GM21528 (cell line): Measurements from ENCODE around the gene MRPL50.

Experiments used
- ATAC-seq: cut with Tn5 transposase; IDR thresholded peaks from one replicate; pipeline ENCODE4 v1.9.1; 2021; ENCODE audit warnings: mild to moderate bottlenecking, moderate library complexity; ENCODE audit not compliant: unreplicated experiment, low FRiP score

Gene MRPL50

GRCh38 chr9:101350285-101350684 is 48.1 kb downstream of the MRPL50 start:
- no peak for ATAC-seq

GRCh38 chr9:101342595-101342994 is 55.8 kb downstream of the MRPL50 start:
- no peak for ATAC-seq

DNA sequence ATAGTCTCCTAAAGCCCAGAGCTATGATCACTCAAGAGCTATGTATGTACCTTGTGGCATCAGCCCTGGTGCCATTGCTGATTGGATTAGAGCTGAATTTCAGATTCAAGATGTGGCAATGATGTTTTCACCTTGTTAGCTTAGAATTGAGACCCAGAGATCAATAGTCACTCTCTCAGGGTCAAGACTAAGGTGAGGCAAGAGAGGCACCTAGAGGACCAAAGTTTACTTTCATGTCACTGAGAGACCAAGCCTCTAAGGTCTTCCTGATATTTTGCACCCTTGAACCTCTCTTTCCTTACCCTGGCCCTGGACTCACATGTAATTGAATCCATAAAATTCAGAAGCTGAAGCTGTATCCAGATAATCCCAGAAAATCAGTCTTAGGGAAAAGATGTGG is 56.5 kb downstream of the MRPL50 start:
- ATAC-seq: no peak
